OCI-LY7 (cell line): ENCODE results near the gene SMOC2.

Source experiments
- CTCF ChIP-seq: fragments of 200-600 bp; sonication (generic); conservative IDR thresholded peaks from 2 replicates; pipeline ENCODE4 v1.5.1; 2014; ENCODE audit warnings: mild to moderate bottlenecking, antibody characterized with exemption, low read length, moderate library complexity, mixed read lengths
- EZH2phosphoT487 ChIP-seq: fragments of 200-600 bp; sonication (generic); IDR thresholded peaks from 2 replicates; pipeline ENCODE4 v1.6.1; 2018; ENCODE audit warnings: low read depth, borderline replicate concordance, mild to moderate bottlenecking, mixed run types, antibody characterized with exemption, low read length, moderate library complexity, mixed read lengths

- TF ChIP-seq CTCF (no peak), EZH2phosphoT487 (no peak)
Observed at GRCh38 chr6:168636147-168637004, 195.4 kb downstream of the SMOC2 start.
